Activated CD8-positive, alpha-beta T cell treated with anti-CD3 and anti-CD28 coated beads, Interleukin-2, amount 10 ng/mL, durations not matched to agents 7 days and 5 days (primary cell): ENCODE measurements around the gene STAB2. TPM values are rescaled to one million over a fixed set of nuclear protein-coding genes. Genes with fewer than 3 reads are reported as not detected.

Experiments used
- ATAC-seq: fragments of 150-1000 bp; cut with Tn5 transposase; one replicate; pipeline ENCODE4 v1.10.0; 2021; ENCODE audit warnings: moderate library complexity
- CTCF ChIA-PET: fragments of 350-600 bp; sonication (Branson Sonifier 250); formaldehyde crosslinking; loops from one replicate; lab custom pipeline; 2021; ENCODE audit warnings: antibody characterized with exemption; lab: Charles Lee
- POLR2A ChIA-PET: fragments of 350-600 bp; sonication (Branson Sonifier 250); formaldehyde crosslinking; loops from one replicate; lab custom pipeline; 2021; ENCODE audit warnings: antibody characterized with exemption; lab: Charles Lee
- DNase-seq: peaks from one replicate; pipeline ENCODE4 v3.0.0-alpha.2; 2020
- H3K27ac Mint-ChIP-seq: one replicate; pipeline ENCODE4 v1.8.0; 2021; ENCODE audit warnings: mild to moderate bottlenecking, mixed read lengths
- H3K27me3 Mint-ChIP-seq: one replicate; pipeline ENCODE4 v1.8.0; 2021; ENCODE audit warnings: low read depth, mixed read lengths
- H3K36me3 Mint-ChIP-seq: one replicate; pipeline ENCODE4 v1.8.0; 2021; ENCODE audit warnings: low read depth, mixed read lengths
- H3K4me1 Mint-ChIP-seq: one replicate; pipeline ENCODE4 v1.8.0; 2021; ENCODE audit warnings: low read depth, mixed read lengths
- H3K4me3 Mint-ChIP-seq: one replicate; pipeline ENCODE4 v1.8.0; 2021; ENCODE audit warnings: mild to moderate bottlenecking, mixed read lengths
- H3K9me3 Mint-ChIP-seq: one replicate; pipeline ENCODE4 v1.8.0; 2022; ENCODE audit warnings: mixed read lengths; ENCODE audit not compliant: insufficient read depth
- total RNA-seq, 2 experiments: library from RNA; stranded (reverse); gene quantifications; one replicate each; pipeline ENCODE4 v1.2.3, GENCODE V29; 2021

STAB2 gene
- total RNA-seq, 2 experiments from 2014 or later, result not detected

GRCh38 chr12:103560604-103561101 lies 26.4 kb upstream of the STAB2 start:
- POLR2A ChIA-PET, result no interaction called here
- CTCF ChIA-PET, result no interaction called here
- ATAC-seq, result no peak

GRCh38 chr12:103561174-103561573 lies 25.9 kb upstream of the STAB2 start:
- H3K27me3 Mint-ChIP-seq, result peaks cover 7% of the 10 kb centered on the region
- H3K9me3 Mint-ChIP-seq, result peaks cover 15% of the 10 kb centered on the region
- DNase-seq (no peak), ATAC-seq (no peak)
- H3K36me3 Mint-ChIP-seq, result no peaks in the 10 kb centered on the region
- ChIA-PET CTCF (no interaction called here), POLR2A (no interaction called here)
- H3K4me3 Mint-ChIP-seq, result no peak overlapping the region
- no peak overlapping the region for H3K27ac Mint-ChIP-seq
- H3K4me1 Mint-ChIP-seq, result no peaks in the 10 kb centered on the region

More at GRCh38 chr12:103560604-103561101, 26.4 kb upstream of the STAB2 start:
- DNase-seq, result no peak
- H3K36me3 Mint-ChIP-seq, result no peaks in the 10 kb centered on the region
- peaks cover 7% of the 10 kb centered on the region for H3K27me3 Mint-ChIP-seq
- no peak overlapping the region for H3K4me3 Mint-ChIP-seq
- peaks cover 9% of the 10 kb centered on the region for H3K9me3 Mint-ChIP-seq
- H3K4me1 Mint-ChIP-seq, result no peaks in the 10 kb centered on the region
- no peak overlapping the region for H3K27ac Mint-ChIP-seq

GRCh38 chr12:103566398-103566797 lies 20.7 kb upstream of the STAB2 start:
- Mint-ChIP-seq H3K4me1 (no peaks in the 10 kb centered on the region), H3K9me3 (peaks cover 21% of the 10 kb centered on the region), H3K27ac (no peak overlapping the region), H3K27me3 (peaks cover 28% of the 10 kb centered on the region), H3K36me3 (no peaks in the 10 kb centered on the region), H3K4me3 (no peak overlapping the region)
- DNase-seq, result no peak
- ChIA-PET POLR2A (no interaction called here), CTCF (interaction anchor here (1.0 kb wide), 1 partner anchor 9 kb away, joined by 3 read pairs; no protein-coding TSS in a partner anchor)
- ATAC-seq, result no peak

- peaks cover 21% of the 10 kb centered on the region for H3K9me3 Mint-ChIP-seq
- no peak overlapping the region for H3K4me3 Mint-ChIP-seq
- ChIA-PET CTCF (no interaction called here), POLR2A (no interaction called here)
- no peak for DNase-seq
- H3K36me3 Mint-ChIP-seq, result no peaks in the 10 kb centered on the region
- peaks cover 50% of the 10 kb centered on the region for H3K27me3 Mint-ChIP-seq
- no peak overlapping the region for H3K27ac Mint-ChIP-seq
- no peaks in the 10 kb centered on the region for H3K4me1 Mint-ChIP-seq
- no peak for ATAC-seq
Measured at GRCh38 chr12:103569278-103569677, 17.8 kb upstream of the STAB2 start.

GRCh38 chr12:103571286-103571685 lies 15.8 kb upstream of the STAB2 start:
- peaks cover 59% of the 10 kb centered on the region for H3K27me3 Mint-ChIP-seq
- no peak for ATAC-seq
- DNase-seq, result no peak
- peaks cover 4% of the 10 kb centered on the region for H3K4me1 Mint-ChIP-seq
- H3K36me3 Mint-ChIP-seq, result no peaks in the 10 kb centered on the region
- no peak overlapping the region for H3K27ac Mint-ChIP-seq
- H3K4me3 Mint-ChIP-seq, result no peak overlapping the region
- H3K9me3 Mint-ChIP-seq, result peaks cover 5% of the 10 kb centered on the region
- POLR2A ChIA-PET, result no interaction called here
- CTCF ChIA-PET, result no interaction called here

- Mint-ChIP-seq H3K27ac (no peak overlapping the region), H3K36me3 (no peaks in the 10 kb centered on the region), H3K4me1 (peaks cover 4% of the 10 kb centered on the region), H3K9me3 (no peaks in the 10 kb centered on the region), H3K27me3 (peaks cover 59% of the 10 kb centered on the region), H3K4me3 (no peak overlapping the region)
- no peak for ATAC-seq
- POLR2A ChIA-PET, result no interaction called here
- CTCF ChIA-PET, result interaction anchor here (1.1 to 1.5 kb wide), 2 partner anchors 23 to 60 kb away, joined by 3 to 8 read pairs; no protein-coding TSS in a partner anchor
- no peak for DNase-seq
Measured at GRCh38 chr12:103572312-103573045, 14.6 kb upstream of the STAB2 start.

- CTCF ChIA-PET, result interaction anchor here (1.1 to 1.5 kb wide), 2 partner anchors 24 to 60 kb away, joined by 3 to 8 read pairs; no protein-coding TSS in a partner anchor
- H3K36me3 Mint-ChIP-seq, result no peaks in the 10 kb centered on the region
- POLR2A ChIA-PET, result no interaction called here
- no peak for DNase-seq
- no peak overlapping the region for H3K4me3 Mint-ChIP-seq
- H3K9me3 Mint-ChIP-seq, result no peaks in the 10 kb centered on the region
- H3K4me1 Mint-ChIP-seq, result peaks cover 4% of the 10 kb centered on the region
- H3K27ac Mint-ChIP-seq, result no peak overlapping the region
- H3K27me3 Mint-ChIP-seq, result peaks cover 59% of the 10 kb centered on the region
- no peak for ATAC-seq
Measured at GRCh38 chr12:103573185-103573584, 13.9 kb upstream of the STAB2 start.

- Mint-ChIP-seq H3K9me3 (no peaks in the 10 kb centered on the region), H3K27ac (no peak overlapping the region), H3K4me1 (peaks cover 4% of the 10 kb centered on the region), H3K36me3 (no peaks in the 10 kb centered on the region), H3K27me3 (peaks cover 38% of the 10 kb centered on the region), H3K4me3 (no peak overlapping the region)
- ChIA-PET CTCF (interaction anchor here (1.6 kb wide), 1 partner anchor 53 kb away, joined by 4 read pairs; no protein-coding TSS in a partner anchor), POLR2A (no interaction called here)
- DNase-seq (no peak), ATAC-seq (no peak)
Measured at GRCh38 chr12:103578926-103579325, 8.1 kb upstream of the STAB2 start.

GRCh38 chr12:103580026-103580425 lies 7.0 kb upstream of the STAB2 start:
- Mint-ChIP-seq H3K4me1 (peaks cover 4% of the 10 kb centered on the region), H3K27me3 (peaks cover 34% of the 10 kb centered on the region), H3K4me3 (no peak overlapping the region), H3K9me3 (no peaks in the 10 kb centered on the region), H3K27ac (no peak overlapping the region), H3K36me3 (no peaks in the 10 kb centered on the region)
- ATAC-seq (no peak), DNase-seq (no peak)
- POLR2A ChIA-PET, result no interaction called here
- CTCF ChIA-PET, result no interaction called here

GRCh38 chr12:103583008-103583407 lies 4.1 kb upstream of the STAB2 start:
- no peaks in the 10 kb centered on the region for H3K36me3 Mint-ChIP-seq
- ATAC-seq (no peak), DNase-seq (no peak)
- POLR2A ChIA-PET, result no interaction called here
- H3K4me3 Mint-ChIP-seq, result no peak overlapping the region
- no peak overlapping the region for H3K27ac Mint-ChIP-seq
- H3K4me1 Mint-ChIP-seq, result no peaks in the 10 kb centered on the region
- no peaks in the 10 kb centered on the region for H3K9me3 Mint-ChIP-seq
- CTCF ChIA-PET, result interaction anchor here (1.3 to 3.1 kb wide), 3 partner anchors 8 to 49 kb away, joined by 3 to 13 read pairs (median 5); no protein-coding TSS in a partner anchor
- H3K27me3 Mint-ChIP-seq, result peaks cover 27% of the 10 kb centered on the region

- Mint-ChIP-seq H3K4me3 (no peak overlapping the region), H3K9me3 (no peaks in the 10 kb centered on the region), H3K27me3 (peaks cover 8% of the 10 kb centered on the region), H3K36me3 (no peaks in the 10 kb centered on the region), H3K4me1 (no peaks in the 10 kb centered on the region), H3K27ac (no peak overlapping the region)
- ATAC-seq (no peak), DNase-seq (no peak)
- POLR2A ChIA-PET, result no interaction called here
- CTCF ChIA-PET, result no interaction called here
Measured at GRCh38 chr12:103586132-103586531, 941 bp upstream of the STAB2 start.

- ChIA-PET POLR2A (no interaction called here), CTCF (interaction anchor here (2.0 kb wide), 1 partner anchor 13 kb away, joined by 8 read pairs; no protein-coding TSS in a partner anchor)
- H3K4me1 Mint-ChIP-seq, result no peaks in the 10 kb centered on the region
- H3K4me3 Mint-ChIP-seq, result no peak overlapping the region
- H3K36me3 Mint-ChIP-seq, result no peaks in the 10 kb centered on the region
- no peaks in the 10 kb centered on the region for H3K9me3 Mint-ChIP-seq
- H3K27ac Mint-ChIP-seq, result no peak overlapping the region
- ATAC-seq, result no peak
- DNase-seq, result no peak
- peaks cover 6% of the 10 kb centered on the region for H3K27me3 Mint-ChIP-seq
Measured at GRCh38 chr12:103588680-103589079, 1.6 kb downstream of the STAB2 start.
